ENCODE measurements around the gene MYO3B.

MYO3B gene

GRCh38 chr2:170525566-170525900 is 347.6 kb downstream of the MYO3B start:
- no peaks in the 10 kb centered on the region for H3K9me2 ChIP-seq (replicated peaks; ENCODE audit: insufficient read depth, low read length)
- H3K4me1 ChIP-seq (ENCODE audit: low read length) = no peaks in the 10 kb centered on the region
- H3K27me3 ChIP-seq (replicated peaks; ENCODE audit: insufficient read depth, low read length) = no peaks in the 10 kb centered on the region
- TF ChIP-seq, protein P1, sequence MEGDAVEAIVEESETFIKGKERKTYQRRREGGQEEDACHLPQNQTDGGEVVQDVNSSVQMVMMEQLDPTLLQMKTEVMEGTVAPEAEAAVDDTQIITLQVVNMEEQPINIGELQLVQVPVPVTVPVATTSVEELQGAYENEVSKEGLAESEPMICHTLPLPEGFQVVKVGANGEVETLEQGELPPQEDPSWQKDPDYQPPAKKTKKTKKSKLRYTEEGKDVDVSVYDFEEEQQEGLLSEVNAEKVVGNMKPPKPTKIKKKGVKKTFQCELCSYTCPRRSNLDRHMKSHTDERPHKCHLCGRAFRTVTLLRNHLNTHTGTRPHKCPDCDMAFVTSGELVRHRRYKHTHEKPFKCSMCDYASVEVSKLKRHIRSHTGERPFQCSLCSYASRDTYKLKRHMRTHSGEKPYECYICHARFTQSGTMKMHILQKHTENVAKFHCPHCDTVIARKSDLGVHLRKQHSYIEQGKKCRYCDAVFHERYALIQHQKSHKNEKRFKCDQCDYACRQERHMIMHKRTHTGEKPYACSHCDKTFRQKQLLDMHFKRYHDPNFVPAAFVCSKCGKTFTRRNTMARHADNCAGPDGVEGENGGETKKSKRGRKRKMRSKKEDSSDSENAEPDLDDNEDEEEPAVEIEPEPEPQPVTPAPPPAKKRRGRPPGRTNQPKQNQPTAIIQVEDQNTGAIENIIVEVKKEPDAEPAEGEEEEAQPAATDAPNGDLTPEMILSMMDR (IDR thresholded peaks at IDR 0.05; ENCODE audit: low read length) = no peak
- no peak overlapping the region for H3K9ac ChIP-seq (ENCODE audit: low read length)
- no peaks in the 10 kb centered on the region for H3K79me2 ChIP-seq (ENCODE audit: low read length)
- no peak overlapping the region for H3K4me3 ChIP-seq (ENCODE audit: low read length)
- no peaks in the 10 kb centered on the region for H3F3A ChIP-seq (ENCODE audit: insufficient read depth, low read length)
- no peaks in the 10 kb centered on the region for H4K20me1 ChIP-seq (ENCODE audit: insufficient read depth, low read length)
- no peaks in the 10 kb centered on the region for H3K9me3 ChIP-seq (replicated peaks; ENCODE audit: insufficient read depth, low read length)
- no peak overlapping the region for H3K4me2 ChIP-seq (ENCODE audit: low read depth, low read length)
- H2AFZ ChIP-seq (ENCODE audit: low read length) = no peak overlapping the region
- no peak overlapping the region for H3K27ac ChIP-seq (ENCODE audit: low read length)
- H3K36me3 ChIP-seq (replicated peaks; ENCODE audit: insufficient read depth, low read length) = no peaks in the 10 kb centered on the region
- DNase-seq = no peak

GRCh38 chr2:170530284-170530745 is 352.4 kb downstream of the MYO3B start:
- Histone ChIP-seq H3K9ac (ENCODE audit: low read length) (no peak overlapping the region), H2AFZ (ENCODE audit: low read length) (no peak overlapping the region), H3F3A (ENCODE audit: insufficient read depth, low read length) (no peaks in the 10 kb centered on the region), H3K36me3 (replicated peaks; ENCODE audit: insufficient read depth, low read length) (no peaks in the 10 kb centered on the region), H3K27ac (ENCODE audit: low read length) (no peak overlapping the region), H3K4me1 (ENCODE audit: low read length) (no peaks in the 10 kb centered on the region), H4K20me1 (ENCODE audit: insufficient read depth, low read length) (no peaks in the 10 kb centered on the region), H3K27me3 (replicated peaks; ENCODE audit: insufficient read depth, low read length) (no peaks in the 10 kb centered on the region), H3K4me3 (ENCODE audit: low read length) (no peak overlapping the region), H3K9me3 (replicated peaks; ENCODE audit: insufficient read depth, low read length) (no peaks in the 10 kb centered on the region), H3K79me2 (ENCODE audit: low read length) (no peaks in the 10 kb centered on the region), H3K9me2 (replicated peaks; ENCODE audit: insufficient read depth, low read length) (no peaks in the 10 kb centered on the region), H3K4me2 (ENCODE audit: low read depth, low read length) (no peak overlapping the region)
- TF ChIP-seq EZH2 (optimal IDR thresholded peaks at IDR 0.05; ENCODE audit: low read depth, low read length) (no peak), EZH2phosphoT487 (IDR thresholded peaks at IDR 0.05; ENCODE audit: low read length) (no peak)
- TF ChIP-seq, protein P1 (IDR thresholded peaks at IDR 0.05; ENCODE audit: low read length) = no peak
- DNase-seq = no peak

- Histone ChIP-seq H3K9ac (ENCODE audit: low read length) (no peak overlapping the region), H3K4me2 (ENCODE audit: low read depth, low read length) (no peak overlapping the region), H3K4me1 (ENCODE audit: low read length) (no peaks in the 10 kb centered on the region), H4K20me1 (ENCODE audit: insufficient read depth, low read length) (no peaks in the 10 kb centered on the region), H3K36me3 (replicated peaks; ENCODE audit: insufficient read depth, low read length) (no peaks in the 10 kb centered on the region), H2AFZ (ENCODE audit: low read length) (no peak overlapping the region), H3K4me3 (ENCODE audit: low read length) (no peak overlapping the region), H3K27ac (ENCODE audit: low read length) (no peak overlapping the region), H3K27me3 (replicated peaks; ENCODE audit: insufficient read depth, low read length) (no peaks in the 10 kb centered on the region), H3K9me3 (replicated peaks; ENCODE audit: insufficient read depth, low read length) (no peaks in the 10 kb centered on the region), H3K79me2 (ENCODE audit: low read length) (no peaks in the 10 kb centered on the region), H3K9me2 (replicated peaks; ENCODE audit: insufficient read depth, low read length) (no peaks in the 10 kb centered on the region), H3F3A (ENCODE audit: insufficient read depth, low read length) (no peaks in the 10 kb centered on the region)
- TF ChIP-seq EZH2 (optimal IDR thresholded peaks at IDR 0.05; ENCODE audit: low read depth, low read length) (no peak), EZH2phosphoT487 (IDR thresholded peaks at IDR 0.05; ENCODE audit: low read length) (no peak)
- TF ChIP-seq, protein P1 (IDR thresholded peaks at IDR 0.05; ENCODE audit: low read length) = no peak
- no peak for DNase-seq
These were observed 353.0 kb downstream of the MYO3B start for GRCh38 chr2:170530803-170531564.
